ENCODE data around the gene HNRNPR. TPM values are rescaled to one million over a fixed set of nuclear protein-coding genes. Genes with fewer than 3 reads are reported as not detected.
"Not testable (repeated sequence)": the region's sequence is repeated elsewhere in the genome, so short reads cannot be mapped to it uniquely, and the experiment has no call there.

The HNRNPR gene
- total RNA-seq, 4 donors from 2014 or later, result 59.8 to 75.7 (median 69.4) TPM

DNA sequence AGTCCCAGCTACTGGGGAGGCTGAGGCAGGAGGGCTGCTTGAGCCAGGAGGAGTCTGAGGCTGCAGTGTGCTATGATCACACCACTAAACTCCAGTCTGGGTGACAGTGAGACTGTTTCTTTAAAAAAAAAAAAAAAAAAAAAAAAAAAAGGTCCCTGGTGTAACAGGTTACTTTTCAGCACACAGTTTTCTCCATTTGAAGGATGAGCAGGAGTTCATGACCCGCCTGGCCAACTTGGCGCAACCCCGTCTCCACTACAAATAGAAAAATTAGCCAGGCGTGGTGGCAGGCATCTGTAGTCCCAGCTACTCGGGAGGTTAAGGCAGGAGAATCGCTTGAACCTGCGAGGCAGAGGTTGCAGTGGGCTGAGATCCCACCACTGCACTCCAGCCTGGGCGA is 12.4 kb downstream of the HNRNPR start:
- no peaks in the 10 kb centered on the region for H3K27me3 ChIP-seq
- no peak overlapping the region for H3K27ac ChIP-seq (replicated peaks in 1 of 4)
- 91% methylated on average over 8 of the region's 8 CpGs for WGBS
- H3K4me1 ChIP-seq, result peaks cover 0 to 7% (median 3%) of the 10 kb centered on the region in 4 donors
- no peak overlapping the region for H3K4me3 ChIP-seq
- intact Hi-C loops (cut with DNase I), result no loop called here
- no peaks in the 10 kb centered on the region for H3K9me3 ChIP-seq
- peaks cover 53 to 99% (median 88%) of the 10 kb centered on the region in 4 donors for H3K36me3 ChIP-seq
- TF ChIP-seq POLR2AphosphoS5 (IDR thresholded peaks at IDR 0.05) (no peak), POLR2A (IDR thresholded peaks at IDR 0.05; ENCODE audit: low read depth) (no peak), EP300 (IDR thresholded peaks at IDR 0.05) (no peak), CTCF (IDR thresholded peaks at IDR 0.05) (no peak)
- DNase-seq (ENCODE audit: extremely low spot score), result no peak

GRCh38 chr1:23330846-23331245 is 13.2 kb downstream of the HNRNPR start:
- Histone ChIP-seq H3K4me3 (no peak overlapping the region), H3K4me1 (peaks cover 0 to 7% (median 3%) of the 10 kb centered on the region in 4 donors), H3K36me3 (peaks cover 56 to 99% (median 90%) of the 10 kb centered on the region in 4 donors), H3K9me3 (no peaks in the 10 kb centered on the region), H3K27me3 (no peaks in the 10 kb centered on the region), H3K27ac (replicated peaks in 1 of 4) (no peak overlapping the region)
- WGBS, result 94% methylated on average over 1 of the region's 1 CpG
- TF ChIP-seq EP300 (IDR thresholded peaks at IDR 0.05) (no peak), CTCF (IDR thresholded peaks at IDR 0.05) (no peak), POLR2AphosphoS5 (IDR thresholded peaks at IDR 0.05) (no peak), POLR2A (IDR thresholded peaks at IDR 0.05; ENCODE audit: low read depth) (no peak)
- intact Hi-C loops (cut with DNase I), result no loop called here
- DNase-seq (ENCODE audit: extremely low spot score), result no peak

DNA sequence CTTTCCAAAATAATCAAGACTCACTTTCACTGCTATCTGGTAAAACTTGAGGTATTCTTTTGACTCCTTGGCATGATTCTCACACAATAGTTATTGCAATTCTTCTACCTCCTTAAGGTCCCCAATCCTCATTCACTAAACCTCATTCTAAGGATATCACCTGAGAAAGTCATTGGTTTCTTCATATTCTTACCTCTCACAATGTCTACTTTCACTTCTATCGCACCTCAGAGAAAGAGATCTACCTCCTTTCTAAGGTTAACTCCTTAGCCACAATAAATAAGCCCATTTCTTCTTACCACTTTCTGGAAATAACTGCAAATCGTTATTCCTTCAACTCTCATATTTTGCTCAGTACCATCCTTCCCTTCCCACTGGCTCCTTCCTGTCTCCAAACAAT is 18.7 kb downstream of the HNRNPR start:
- H3K36me3 ChIP-seq, result peaks cover 13 to 88% (median 69%) of the 10 kb centered on the region in 4 donors
- TF ChIP-seq CTCF (IDR thresholded peaks at IDR 0.05) (no peak), POLR2AphosphoS5 (IDR thresholded peaks at IDR 0.05) (no peak), EP300 (IDR thresholded peaks at IDR 0.05) (no peak), POLR2A (IDR thresholded peaks at IDR 0.05; ENCODE audit: low read depth) (no peak)
- no peaks in the 10 kb centered on the region for H3K27me3 ChIP-seq
- intact Hi-C loops (cut with DNase I), result no loop called here
- no peaks in the 10 kb centered on the region for H3K9me3 ChIP-seq
- H3K4me1 ChIP-seq, result peaks cover 4 to 16% (median 12%) of the 10 kb centered on the region in 4 donors
- no peak for DNase-seq (ENCODE audit: extremely low spot score)
- H3K27ac ChIP-seq (replicated peaks in 1 of 4), result no peak overlapping the region
- H3K4me3 ChIP-seq, result no peak overlapping the region
- WGBS, result 78% methylated on average over 2 of the region's 2 CpGs

- Histone ChIP-seq H3K27ac (replicated peaks in 1 of 4) (no peak overlapping the region), H3K36me3 (peaks cover 11 to 88% (median 71%) of the 10 kb centered on the region in 4 donors), H3K27me3 (no peaks in the 10 kb centered on the region), H3K4me3 (no peak overlapping the region), H3K4me1 (peaks cover 4 to 16% (median 8%) of the 10 kb centered on the region in 4 donors), H3K9me3 (no peaks in the 10 kb centered on the region)
- intact Hi-C loops (cut with DNase I), result no loop called here
- TF ChIP-seq EP300 (IDR thresholded peaks at IDR 0.05) (no peak), CTCF (IDR thresholded peaks at IDR 0.05) (no peak), POLR2AphosphoS5 (IDR thresholded peaks at IDR 0.05) (no peak), POLR2A (IDR thresholded peaks at IDR 0.05; ENCODE audit: low read depth) (no peak)
- DNase-seq (ENCODE audit: extremely low spot score), result no peak
- WGBS, result 10% methylated on average over 1 of the region's 1 CpG
These were observed 21.3 kb downstream of the HNRNPR start for GRCh38 chr1:23322770-23323169.

- intact Hi-C loops (cut with DNase I); H3K4me3 ChIP-seq; H3K27me3 ChIP-seq; H3K9me3 ChIP-seq; H3K27ac ChIP-seq (replicated peaks in 1 of 4); DNase-seq (ENCODE audit: extremely low spot score): not testable (repeated sequence)
- WGBS, result 94% methylated on average over 7 of the region's 7 CpGs
- Histone ChIP-seq H3K4me1 (peaks cover 0 to 22% (median 16%) of the 10 kb centered on the region in 4 donors), H3K36me3 (peaks cover 28 to 70% (median 45%) of the 10 kb centered on the region in 4 donors)
These were observed 33.8 kb downstream of the HNRNPR start for GRCh38 chr1:23310280-23310679.
